SK-N-MC (cell line): ENCODE results near the gene GALNT9.
"Not testable (repeated sequence)": the region's sequence is repeated elsewhere in the genome, so short reads cannot be mapped to it uniquely, and the experiment has no call there.

Experiments
- DNase-seq: peaks from one replicate; pipeline ENCODE4 v3.0.0-alpha.2; 2011; ENCODE audit warnings: low read depth, low spot score
- H3K27ac ChIP-seq: fragments of 200-600 bp; sonication (generic); 2 replicates; pipeline ENCODE4 v1.5.1; 2016; ENCODE audit warnings: mixed run types
- H3K36me3 ChIP-seq: fragments of 200-600 bp; sonication (generic); 2 replicates; pipeline ENCODE4 v1.6.1; 2017; ENCODE audit warnings: antibody characterized with exemption, low read length, mixed read lengths; ENCODE audit not compliant: insufficient read depth
- H3K4me3 ChIP-seq: fragments of 200-600 bp; sonication (generic); 2 replicates; pipeline ENCODE4 v1.5.1; 2016
- H3K9ac ChIP-seq: fragments of 200-600 bp; sonication (generic); 2 replicates; pipeline ENCODE4 v1.8.0; 2017; ENCODE audit warnings: mixed run types, mixed read lengths; ENCODE audit not compliant: insufficient read length
- H3K9me3 ChIP-seq: fragments of 200-600 bp; sonication (generic); 2 replicates; pipeline ENCODE4 v1.6.1; 2017; ENCODE audit warnings: low read depth, mild to moderate bottlenecking, antibody characterized with exemption, low read length, moderate library complexity, mixed read lengths
- EZH2 ChIP-seq: fragments of 200-600 bp; sonication (generic); IDR thresholded peaks from one replicate; pipeline ENCODE4 v1.6.1; 2017; ENCODE audit warnings: antibody characterized with exemption
- FOXP2 ChIP-seq: optimal IDR thresholded peaks from 2 replicates; pipeline ENCODE3; 2011; ENCODE audit warnings: mild to moderate bottlenecking, moderate library complexity; ENCODE audit not compliant: insufficient read depth; ENCODE audit errors: extremely low read length, control extremely low read depth
- POLR2AphosphoS5 ChIP-seq: IDR thresholded peaks from 2 replicates; pipeline ENCODE4 v1.6.1; 2012; ENCODE audit warnings: mild to moderate bottlenecking, low read depth, low read length, borderline replicate concordance

Gene GALNT9

DNA sequence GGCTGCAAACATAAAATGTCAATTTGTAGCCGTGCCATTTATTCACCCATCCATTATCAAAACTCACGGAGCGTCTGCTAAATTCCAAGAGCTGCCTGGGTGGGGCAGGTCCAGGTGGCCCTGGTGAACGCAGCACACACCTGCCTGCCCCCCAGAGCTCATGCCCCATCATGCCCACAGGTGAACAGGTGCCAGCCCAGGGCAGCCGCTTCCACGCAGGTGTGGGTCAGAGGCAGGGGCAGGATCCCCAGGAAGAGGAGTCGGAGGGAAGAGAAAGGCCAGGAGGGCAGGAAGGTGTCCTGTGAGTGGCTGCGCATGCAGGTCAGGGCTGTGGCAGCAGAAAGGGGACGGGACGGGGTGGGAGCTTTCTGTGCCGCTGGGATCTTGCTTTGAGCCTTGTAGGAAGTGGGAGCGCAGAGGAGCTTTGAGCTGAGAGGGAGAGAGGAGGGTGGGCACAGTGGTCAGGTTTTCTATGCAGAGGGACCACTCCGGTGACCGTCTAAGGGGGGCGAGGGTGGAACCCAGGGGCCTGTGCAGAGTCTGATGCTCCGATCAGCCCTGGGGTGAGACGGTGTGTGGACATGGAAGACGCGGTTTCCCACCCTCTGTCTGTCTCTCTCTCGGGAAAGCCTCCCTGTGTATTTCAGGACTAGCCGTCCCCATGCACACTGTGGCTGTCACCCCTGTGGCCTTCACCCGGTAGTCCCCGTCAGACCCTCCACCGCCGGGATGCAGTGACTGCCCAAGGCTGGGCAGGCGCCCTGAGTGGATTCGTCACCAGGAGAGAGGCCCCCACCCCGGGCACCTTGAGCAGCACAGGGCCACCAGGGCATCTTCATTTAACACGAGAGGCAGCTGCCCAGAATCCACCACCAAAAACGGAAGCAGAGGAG is 26.7 kb downstream of the GALNT9 start:
- Histone ChIP-seq H3K27ac (no peak overlapping the region), H3K36me3 (no peaks in the 10 kb centered on the region), H3K9me3 (no peaks in the 10 kb centered on the region), H3K4me3 (no peak overlapping the region), H3K9ac (no peak overlapping the region)
- TF ChIP-seq FOXP2 (no peak), POLR2AphosphoS5 (no peak), EZH2 (no peak)
- no peak for DNase-seq

DNA sequence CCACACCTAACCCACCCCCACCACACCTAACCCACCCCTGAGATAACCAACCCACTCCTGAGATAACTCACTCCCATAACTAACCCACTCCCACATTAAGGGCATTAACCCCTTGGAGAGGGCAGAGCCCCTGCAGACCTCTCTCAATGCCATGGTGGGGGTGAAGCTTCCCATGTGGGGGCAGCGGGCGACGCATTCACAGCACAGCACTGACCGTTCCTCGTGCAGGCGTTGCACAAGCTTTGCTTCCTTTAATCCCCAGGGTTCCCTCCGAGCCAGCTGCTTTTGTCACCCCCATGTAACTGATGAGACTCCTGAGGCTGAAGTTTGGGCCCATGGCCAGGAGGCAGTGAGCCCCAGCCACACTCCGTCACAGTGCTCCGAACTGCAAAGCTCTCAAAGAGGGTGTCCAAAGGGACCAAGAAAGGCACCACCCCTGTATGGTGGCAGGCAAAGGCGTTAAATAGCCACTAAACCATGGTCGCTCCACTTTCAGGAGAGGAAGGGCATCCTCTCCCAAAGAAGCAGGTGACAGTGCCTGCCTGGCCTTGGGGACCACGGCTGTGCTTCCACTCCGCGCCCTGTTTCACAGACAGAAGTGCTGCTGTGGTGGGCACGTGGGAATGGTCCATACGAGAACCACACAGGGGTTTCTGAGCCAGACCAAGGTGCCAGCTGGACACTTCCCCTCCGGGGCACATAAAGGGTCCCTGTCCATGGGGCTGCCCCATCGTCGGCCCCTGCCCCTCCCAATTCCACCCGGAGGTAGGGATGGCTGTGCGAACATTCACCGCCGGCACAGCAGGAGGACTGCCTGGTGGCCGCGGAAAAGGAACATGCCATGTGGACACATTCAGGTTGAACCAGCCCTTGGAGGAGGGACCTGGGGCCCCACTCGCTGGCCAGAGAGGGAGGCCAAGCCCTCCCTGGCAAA is 28.3 kb downstream of the GALNT9 start:
- DNase-seq: no peak
- no peaks in the 10 kb centered on the region for H3K36me3 ChIP-seq
- no peak overlapping the region for H3K4me3 ChIP-seq
- H3K9ac ChIP-seq: no peak overlapping the region
- no peak overlapping the region for H3K27ac ChIP-seq
- TF ChIP-seq EZH2 (no peak), POLR2AphosphoS5 (no peak), FOXP2 (no peak)
- H3K9me3 ChIP-seq: no peaks in the 10 kb centered on the region

DNA sequence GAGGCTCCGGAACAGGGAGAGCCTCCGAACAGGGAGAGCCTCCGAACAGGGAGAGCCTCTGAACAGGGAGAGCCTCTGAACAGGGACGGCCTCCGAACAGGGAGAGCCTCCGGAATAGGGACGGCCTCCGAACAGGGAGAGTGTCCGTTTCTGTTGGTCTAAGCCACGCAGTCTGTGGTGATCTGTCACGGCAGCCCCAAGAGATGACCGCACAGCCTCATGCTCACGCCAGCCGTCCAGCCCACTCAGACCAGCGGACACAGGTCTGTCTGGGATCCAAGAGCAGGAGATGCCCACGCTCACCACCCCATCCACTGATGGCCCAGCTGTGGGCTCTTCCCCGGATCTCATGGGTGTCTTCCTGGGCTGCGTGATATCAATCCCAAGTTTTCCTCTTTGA is 33.3 kb downstream of the GALNT9 start:
- TF ChIP-seq FOXP2 (no peak), EZH2 (no peak), POLR2AphosphoS5 (no peak)
- H3K36me3 ChIP-seq: no peaks in the 10 kb centered on the region
- no peak overlapping the region for H3K9ac ChIP-seq
- H3K4me3 ChIP-seq: no peak overlapping the region
- no peak overlapping the region for H3K27ac ChIP-seq
- DNase-seq: no peak
- no peaks in the 10 kb centered on the region for H3K9me3 ChIP-seq

DNA sequence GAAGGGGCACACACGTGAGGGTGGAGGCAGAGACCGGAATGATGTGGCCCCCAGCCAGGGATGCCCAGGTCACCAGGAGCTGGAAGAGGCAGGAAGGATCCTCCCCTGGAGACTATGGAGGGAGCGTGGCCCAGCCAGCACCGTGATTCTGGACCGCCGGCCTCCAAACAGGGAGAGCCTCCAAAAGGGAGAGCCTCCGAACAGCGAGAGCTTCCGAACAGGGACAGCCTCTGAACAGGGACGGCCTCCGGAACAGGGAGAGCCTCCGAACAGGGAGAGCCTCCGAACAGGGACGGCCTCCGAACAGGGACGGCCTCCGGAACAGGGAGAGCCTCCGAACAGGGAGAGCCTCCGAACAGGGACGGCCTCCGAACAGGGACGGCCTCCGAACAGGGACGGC is 33.8 kb downstream of the GALNT9 start:
- not testable (repeated sequence) for H3K9ac ChIP-seq, DNase-seq, H3K36me3 ChIP-seq, H3K27ac ChIP-seq, H3K4me3 ChIP-seq, H3K9me3 ChIP-seq

DNA sequence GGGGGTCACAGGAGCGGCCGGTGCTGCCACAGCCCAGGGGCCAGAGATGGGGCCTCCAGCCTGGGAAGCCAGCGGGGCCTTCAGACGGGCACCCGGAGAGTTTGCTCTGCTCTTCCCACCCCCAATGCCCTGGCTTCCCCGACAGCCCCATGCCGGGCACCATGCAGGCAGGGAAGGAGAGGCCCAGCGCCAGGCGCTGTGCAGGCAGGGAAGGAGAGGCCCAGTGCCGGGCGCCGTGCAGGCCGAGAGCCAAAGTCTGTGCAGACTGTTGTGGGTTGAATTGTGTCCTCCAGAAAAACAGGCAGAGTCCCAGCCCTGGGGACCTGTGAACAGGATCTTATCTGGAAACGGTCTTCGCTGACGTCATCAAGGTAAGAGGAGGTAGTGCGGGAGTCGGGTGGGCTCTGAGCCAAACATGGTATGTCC is 34.3 kb downstream of the GALNT9 start:
- no peak overlapping the region for H3K4me3 ChIP-seq
- H3K27ac ChIP-seq: no peak overlapping the region
- no peaks in the 10 kb centered on the region for H3K36me3 ChIP-seq
- no peak for DNase-seq
- H3K9me3 ChIP-seq: no peaks in the 10 kb centered on the region
- TF ChIP-seq POLR2AphosphoS5 (no peak), FOXP2 (no peak), EZH2 (no peak)
- no peak overlapping the region for H3K9ac ChIP-seq

DNA sequence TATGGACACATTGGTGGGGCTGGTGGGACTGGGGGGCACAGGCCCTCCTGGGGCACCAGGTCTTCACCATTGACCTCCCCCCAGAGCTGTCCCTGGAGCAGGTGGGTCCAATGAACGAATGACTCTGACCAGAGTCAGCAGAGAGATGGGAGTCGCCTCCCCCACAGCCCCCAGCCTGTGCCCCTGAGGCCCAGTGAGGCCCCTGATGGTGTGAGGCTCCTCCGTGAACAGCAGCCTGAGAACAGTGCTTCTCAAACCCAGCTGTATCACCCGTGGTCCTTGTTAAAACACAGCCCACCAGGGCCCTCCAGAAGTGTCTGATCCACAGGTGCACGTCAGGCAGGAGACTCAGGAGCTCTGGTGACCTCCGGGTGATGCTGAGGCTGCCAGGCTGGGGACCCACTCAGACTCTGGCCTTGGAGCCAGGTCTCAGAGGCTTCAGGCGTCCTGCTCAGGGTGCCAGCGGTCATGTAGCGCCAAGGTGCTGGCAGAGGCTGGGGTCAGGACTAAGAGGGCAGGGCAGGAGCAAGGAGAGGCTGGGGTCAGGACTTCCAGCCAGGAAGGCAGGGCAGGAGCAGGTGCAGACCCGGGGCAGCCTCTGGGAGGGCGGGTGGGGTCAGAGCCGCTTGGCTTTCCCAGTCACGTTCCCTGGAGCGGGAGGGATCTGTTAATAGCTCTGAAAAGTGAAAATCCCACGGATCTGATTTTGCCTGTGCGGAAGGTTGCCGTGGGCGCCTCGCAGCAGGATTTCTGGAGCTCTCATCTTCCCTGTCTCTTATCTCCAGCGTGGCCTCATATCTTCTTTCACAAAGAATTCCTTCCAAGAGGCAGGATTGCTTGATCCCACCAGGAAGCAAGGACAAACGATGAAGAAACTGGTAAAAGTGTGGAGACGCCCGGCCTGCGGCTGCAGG is 35.0 kb downstream of the GALNT9 start:
- DNase-seq: no peak
- Histone ChIP-seq H3K4me3 (no peak overlapping the region), H3K27ac (no peak overlapping the region), H3K9ac (no peak overlapping the region), H3K36me3 (no peaks in the 10 kb centered on the region), H3K9me3 (no peaks in the 10 kb centered on the region)
- TF ChIP-seq POLR2AphosphoS5 (no peak), FOXP2 (no peak), EZH2 (no peak)

DNA sequence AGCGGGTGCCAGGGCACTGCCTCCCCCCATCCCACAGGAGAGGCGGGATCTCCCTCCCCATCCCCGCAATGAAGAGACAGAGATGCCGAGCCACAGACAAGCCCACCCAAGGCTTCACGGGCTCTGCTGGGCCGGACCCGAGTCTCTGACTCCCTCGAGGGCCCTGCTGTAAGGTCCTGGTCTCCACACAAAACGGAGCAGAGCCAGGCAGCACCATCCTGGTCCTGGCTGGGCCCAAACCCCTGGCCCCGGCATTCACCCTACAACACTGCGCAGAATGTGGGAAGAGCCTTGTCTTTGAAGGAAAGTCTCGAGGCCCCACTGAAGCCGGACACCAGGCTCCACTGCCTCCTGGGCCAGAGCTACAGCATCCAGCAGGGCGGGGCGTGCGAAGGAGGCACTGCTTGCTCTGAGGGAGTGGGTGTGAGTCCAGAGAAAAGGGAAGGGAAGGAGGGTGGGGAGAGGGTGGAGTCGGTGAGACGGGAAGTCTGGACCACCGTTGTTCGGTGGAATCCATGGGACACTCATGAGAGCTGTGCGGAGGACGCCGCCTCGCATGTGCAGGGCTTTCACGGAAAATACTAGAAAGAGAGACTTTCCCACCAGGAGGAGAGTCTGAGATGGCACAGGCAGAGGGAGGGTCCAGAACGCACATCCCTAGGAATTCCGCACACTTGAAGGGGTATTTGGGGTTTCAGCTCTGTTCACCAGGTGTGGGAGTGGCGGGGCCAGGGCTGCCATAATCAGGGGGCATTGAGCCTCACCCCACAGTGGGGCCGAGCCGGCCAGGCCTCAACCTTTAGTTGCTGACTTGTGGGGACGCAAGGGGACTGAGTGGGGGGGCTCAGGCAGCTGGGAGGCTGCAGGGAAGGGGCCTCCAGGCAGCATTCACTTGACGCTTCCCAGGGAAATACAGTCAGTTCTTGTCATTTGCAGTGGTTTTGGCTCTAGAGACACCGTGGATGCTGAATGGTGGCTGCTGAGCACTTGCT is 36.8 kb downstream of the GALNT9 start:
- Histone ChIP-seq H3K27ac (no peak overlapping the region), H3K9me3 (no peaks in the 10 kb centered on the region), H3K36me3 (no peaks in the 10 kb centered on the region), H3K9ac (no peak overlapping the region), H3K4me3 (no peak overlapping the region)
- TF ChIP-seq EZH2 (no peak), POLR2AphosphoS5 (no peak), FOXP2 (no peak)
- DNase-seq: no peak
